UCSD-AML1 (cell line): Measurements from ENCODE around the gene APRT.
A peak's percentile ranks its signal among the peaks of the same experiment; 100 is the strongest.
"Not testable (repeated sequence)": the region's sequence is repeated elsewhere in the genome, so short reads cannot be mapped to it uniquely, and the experiment has no call there.

ENCODE experiments used
- DNase-seq: peaks from one replicate; lab custom pipeline; 2025; ENCODE audit not compliant: unreplicated experiment; lab: John Stamatoyannopoulos, UW

APRT gene

GRCh38 chr16:88774544-88775393 lies 37.0 kb downstream of the APRT start:
- DNase-seq, result no peak

DNA sequence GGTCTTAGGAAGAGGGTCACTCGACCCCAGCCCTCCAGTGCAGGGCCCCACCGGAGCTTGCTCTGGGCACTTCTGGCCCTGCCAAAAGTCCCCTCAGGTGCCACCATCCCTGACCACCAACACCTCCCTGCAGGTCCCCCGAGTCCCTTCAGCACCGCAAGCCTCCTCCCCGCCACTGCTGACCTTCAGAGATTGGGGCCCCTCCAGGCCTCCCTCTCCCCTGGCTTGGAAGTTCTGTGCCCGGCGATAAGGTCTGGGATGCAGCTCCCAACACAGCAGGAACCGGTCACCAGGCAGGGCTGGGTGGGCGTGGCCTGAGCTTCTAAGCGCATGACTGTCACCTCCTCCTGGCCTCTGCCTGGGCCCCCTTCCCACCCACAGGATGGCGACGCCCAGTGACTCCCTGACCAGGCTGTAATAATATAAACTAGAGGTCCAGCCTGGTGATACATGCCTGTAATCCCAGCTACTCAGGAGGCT lies 37.9 kb downstream of the APRT start:
- DNase-seq, result peak; percentile 43

- DNase-seq, result no peak
Observed at GRCh38 chr16:88772871-88773811, 38.6 kb downstream of the APRT start.

GRCh38 chr16:88771781-88772180 lies 39.9 kb downstream of the APRT start:
- DNase-seq, result not testable (repeated sequence)

- no peak for DNase-seq
Observed at GRCh38 chr16:88771294-88771772, 40.4 kb downstream of the APRT start.

DNA sequence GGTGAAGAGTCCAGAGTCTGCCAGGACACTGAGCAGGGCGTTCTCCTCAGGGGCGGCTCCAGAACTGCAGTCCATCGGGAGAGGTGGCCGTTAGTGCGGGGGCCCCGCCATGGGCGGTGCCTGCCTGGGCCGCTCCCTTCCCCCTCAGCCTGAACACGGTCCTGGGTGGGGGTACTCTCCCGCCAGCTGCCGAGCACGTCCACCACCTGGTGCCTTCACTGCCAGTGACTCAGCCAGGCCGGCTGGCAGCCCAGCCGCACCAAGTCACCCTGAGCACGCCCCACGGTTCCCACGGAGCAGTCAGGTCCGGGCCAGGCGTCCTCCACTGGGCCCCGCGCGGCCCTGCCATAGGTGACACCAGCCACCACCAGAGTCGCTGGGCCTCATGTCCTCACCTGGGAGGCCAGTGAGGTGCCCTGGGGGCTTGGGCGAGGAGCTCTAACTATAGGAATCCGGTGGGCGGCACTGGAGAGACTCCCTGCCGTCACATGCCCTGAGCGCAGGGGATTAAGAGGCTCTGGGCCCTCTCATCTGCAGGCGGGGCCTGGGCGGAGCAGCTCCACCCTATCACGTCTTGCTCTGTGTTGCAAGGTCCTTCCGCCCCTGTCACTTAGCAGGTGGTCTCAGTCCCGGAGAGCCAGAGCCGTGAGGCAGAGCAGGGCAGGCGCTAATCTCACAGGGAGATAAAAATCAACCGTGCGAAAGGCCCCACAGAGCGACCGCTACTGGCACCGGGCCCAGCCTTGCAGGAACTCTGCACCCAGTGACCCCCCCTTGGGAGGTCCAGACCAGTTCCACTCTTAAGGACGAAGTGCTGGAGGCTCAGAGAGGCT lies 41.1 kb downstream of the APRT start:
- DNase-seq, result no peak

GRCh38 chr16:88769617-88770460 lies 41.9 kb downstream of the APRT start:
- DNase-seq, result peak; percentile 54

- DNase-seq, result peak; percentile 25
Observed at GRCh38 chr16:88768071-88768783, 43.5 kb downstream of the APRT start.

GRCh38 chr16:88767546-88768070 lies 44.1 kb downstream of the APRT start:
- DNase-seq, result no peak

GRCh38 chr16:88766975-88767374 lies 44.8 kb downstream of the APRT start:
- DNase-seq, result no peak

DNA sequence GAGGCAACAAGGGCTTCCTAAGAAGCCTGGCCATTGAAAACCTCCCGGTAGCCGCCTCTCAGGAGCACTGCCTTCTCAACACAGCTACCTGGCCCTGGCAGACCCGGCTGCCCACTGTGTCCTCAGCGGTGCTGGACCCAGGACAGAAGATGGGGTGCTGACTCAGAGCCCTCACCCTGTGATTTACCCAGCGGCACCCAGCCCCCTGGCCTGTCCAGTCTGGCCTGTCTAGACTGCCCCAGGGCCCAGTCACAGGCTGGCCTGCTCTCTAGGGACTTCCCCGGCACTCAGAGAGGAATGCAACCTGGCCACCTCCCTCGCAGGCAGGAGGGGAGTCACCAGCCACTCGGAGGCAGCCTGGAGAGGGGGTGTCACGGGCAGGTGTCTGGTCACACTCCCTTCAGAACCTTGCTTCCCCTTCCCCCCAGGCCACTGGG lies 46.8 kb downstream of the APRT start:
- no peak for DNase-seq

GRCh38 chr16:88764080-88764479 lies 47.6 kb downstream of the APRT start:
- DNase-seq, result no peak

GRCh38 chr16:88763502-88764053 lies 48.1 kb downstream of the APRT start:
- no peak for DNase-seq

GRCh38 chr16:88762941-88763340 lies 48.8 kb downstream of the APRT start:
- DNase-seq, result no peak

GRCh38 chr16:88762258-88762870 lies 49.4 kb downstream of the APRT start:
- DNase-seq, result no peak

- no peak for DNase-seq
Observed at GRCh38 chr16:88761830-88762229, 49.9 kb downstream of the APRT start.

- DNase-seq, result no peak
Observed at GRCh38 chr16:88761143-88761534, 50.6 kb downstream of the APRT start.
